ENCODE measurements around the gene ADSS1.
A peak's percentile ranks its signal among the peaks of the same experiment; 100 is the strongest.

ADSS1 gene

DNA sequence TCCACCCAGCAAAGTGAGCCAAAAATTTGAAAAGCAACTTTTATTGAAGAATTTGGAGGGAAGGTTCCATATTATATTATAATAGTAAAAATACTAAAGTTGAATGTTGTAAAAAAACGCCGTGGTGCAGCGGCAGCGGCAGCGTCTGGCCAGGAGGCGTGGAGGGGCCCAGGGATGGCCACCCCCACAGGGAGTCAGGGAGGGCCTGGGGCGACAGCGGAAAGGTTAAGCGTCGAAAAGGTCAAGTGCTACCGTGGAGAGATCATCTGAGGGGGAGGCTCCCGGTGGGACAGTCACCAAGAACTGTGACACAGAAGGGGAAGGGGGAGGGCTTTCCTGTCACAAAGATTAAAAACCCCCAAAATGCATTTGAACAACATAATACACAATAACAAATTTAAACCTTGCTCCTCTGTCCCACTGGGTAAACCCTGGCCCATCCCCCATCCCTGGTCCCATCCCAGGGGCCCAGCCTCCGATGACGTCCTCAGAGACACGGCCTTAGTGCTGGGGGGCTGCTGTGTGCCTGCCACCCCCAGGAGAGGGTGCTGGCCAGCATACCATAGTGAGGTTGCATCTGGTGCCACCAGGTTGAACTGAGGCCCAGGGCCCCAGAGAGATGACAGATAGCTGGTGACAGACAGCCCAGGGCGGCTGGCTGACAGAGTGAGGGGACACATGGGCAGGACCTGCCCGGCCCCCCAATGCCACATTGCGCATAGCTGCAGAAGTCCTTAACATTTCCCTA lies 45.5 kb downstream of the ADSS1 start:
- Histone ChIP-seq H3K4me3 (no peak overlapping the region), H3K4me1 (peaks cover 4% of the 10 kb centered on the region), H3K9me3 (no peaks in the 10 kb centered on the region), H3K27me3 (ENCODE audit: low read depth) (no peaks in the 10 kb centered on the region), H3K36me3 (replicated peaks) (peaks cover 40% of the 10 kb centered on the region)
- in situ Hi-C loops (cut with MboI; ENCODE audit: low sequenced_read_pairs): no loop called here
- DNase-seq (ENCODE audit: low spot score in 2 of 2): no peak

DNA sequence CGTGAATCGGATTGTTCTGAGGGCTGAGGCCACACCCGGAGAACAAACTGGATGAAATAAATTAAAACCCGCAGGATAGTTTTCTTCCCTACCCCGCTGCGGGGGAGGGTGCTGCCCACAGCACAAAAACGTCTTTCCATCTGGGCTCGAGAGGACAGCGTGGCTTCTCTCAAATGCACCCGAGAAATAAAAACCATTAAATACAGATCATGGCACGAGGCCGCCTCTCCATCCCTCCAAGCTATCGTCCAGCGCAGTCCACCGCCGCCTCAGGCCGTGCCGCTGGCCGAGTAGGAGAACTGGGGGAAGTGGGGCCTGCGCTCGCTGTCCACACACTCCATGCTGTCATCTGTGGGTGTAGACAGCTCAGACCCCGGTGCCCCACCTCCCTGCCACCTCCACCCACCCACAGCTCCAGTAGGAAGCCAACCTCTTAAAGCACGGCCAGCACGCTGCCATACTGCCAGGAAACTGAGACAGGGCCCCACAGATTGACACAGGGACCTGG lies 46.1 kb downstream of the ADSS1 start:
- Histone ChIP-seq H3K9me3 (no peaks in the 10 kb centered on the region), H3K27me3 (ENCODE audit: low read depth) (no peaks in the 10 kb centered on the region), H3K36me3 (replicated peaks) (peaks cover 40% of the 10 kb centered on the region), H3K4me1 (peaks cover 4% of the 10 kb centered on the region), H3K4me3 (no peak overlapping the region)
- in situ Hi-C loops (cut with MboI; ENCODE audit: low sequenced_read_pairs): no loop called here
- DNase-seq (ENCODE audit: low spot score in 2 of 2): no peak

DNA sequence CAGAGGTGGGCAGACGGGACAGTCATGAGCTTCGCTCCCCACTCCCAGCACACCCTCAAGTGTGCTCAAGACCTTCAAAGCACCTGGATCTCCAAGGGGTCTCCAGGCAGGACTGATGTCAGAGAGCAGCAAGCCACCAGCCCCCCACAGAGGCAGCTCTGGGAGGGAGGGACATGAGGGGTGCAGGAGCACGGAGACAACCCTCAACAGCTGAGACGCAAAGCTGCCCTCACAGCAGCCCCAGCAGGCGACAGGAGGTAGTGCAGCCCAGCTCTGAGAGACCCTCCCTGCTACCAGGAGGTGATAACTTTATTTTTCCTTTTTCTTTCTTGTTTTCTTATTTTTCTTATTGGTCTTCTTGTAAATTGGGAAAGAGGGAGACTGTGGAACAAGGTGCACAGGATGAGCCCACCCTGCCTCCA lies 46.8 kb downstream of the ADSS1 start:
- H3K36me3 ChIP-seq (replicated peaks): peaks cover 44% of the 10 kb centered on the region
- H3K27me3 ChIP-seq (ENCODE audit: low read depth): no peaks in the 10 kb centered on the region
- H3K4me1 ChIP-seq: peaks cover 4% of the 10 kb centered on the region
- peak in 1 of 2 experiments; percentile 37 for DNase-seq (ENCODE audit: low spot score in 2 of 2)
- H3K4me3 ChIP-seq: no peak overlapping the region
- no peaks in the 10 kb centered on the region for H3K9me3 ChIP-seq
- in situ Hi-C loops (cut with MboI; ENCODE audit: low sequenced_read_pairs): no loop called here

DNA sequence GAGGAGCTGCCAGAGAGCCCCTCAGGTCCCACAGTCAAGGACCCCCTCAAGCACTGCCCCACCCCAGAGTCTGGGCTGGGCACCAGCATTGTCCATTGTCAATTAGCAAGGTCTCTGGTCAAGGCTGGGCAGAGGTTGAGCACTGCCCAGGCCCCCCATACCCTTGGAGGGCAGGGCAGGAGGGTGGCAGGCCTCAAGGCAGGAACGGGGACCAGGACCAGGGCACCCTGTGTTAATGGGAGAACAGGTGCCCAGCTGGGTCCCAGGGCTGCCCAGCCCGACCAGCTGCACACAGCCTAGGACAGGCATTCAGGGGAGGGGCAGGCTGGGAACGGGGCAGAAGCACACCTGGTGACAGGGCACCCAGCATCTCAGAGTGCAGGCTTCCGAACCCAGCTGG lies 47.3 kb downstream of the ADSS1 start:
- Histone ChIP-seq H3K4me1 (peaks cover 4% of the 10 kb centered on the region), H3K36me3 (replicated peaks) (peaks cover 46% of the 10 kb centered on the region), H3K9me3 (no peaks in the 10 kb centered on the region), H3K4me3 (no peak overlapping the region), H3K27me3 (ENCODE audit: low read depth) (no peaks in the 10 kb centered on the region)
- in situ Hi-C loops (cut with MboI; ENCODE audit: low sequenced_read_pairs): no loop called here
- DNase-seq (ENCODE audit: low spot score in 2 of 2): no peak

DNA sequence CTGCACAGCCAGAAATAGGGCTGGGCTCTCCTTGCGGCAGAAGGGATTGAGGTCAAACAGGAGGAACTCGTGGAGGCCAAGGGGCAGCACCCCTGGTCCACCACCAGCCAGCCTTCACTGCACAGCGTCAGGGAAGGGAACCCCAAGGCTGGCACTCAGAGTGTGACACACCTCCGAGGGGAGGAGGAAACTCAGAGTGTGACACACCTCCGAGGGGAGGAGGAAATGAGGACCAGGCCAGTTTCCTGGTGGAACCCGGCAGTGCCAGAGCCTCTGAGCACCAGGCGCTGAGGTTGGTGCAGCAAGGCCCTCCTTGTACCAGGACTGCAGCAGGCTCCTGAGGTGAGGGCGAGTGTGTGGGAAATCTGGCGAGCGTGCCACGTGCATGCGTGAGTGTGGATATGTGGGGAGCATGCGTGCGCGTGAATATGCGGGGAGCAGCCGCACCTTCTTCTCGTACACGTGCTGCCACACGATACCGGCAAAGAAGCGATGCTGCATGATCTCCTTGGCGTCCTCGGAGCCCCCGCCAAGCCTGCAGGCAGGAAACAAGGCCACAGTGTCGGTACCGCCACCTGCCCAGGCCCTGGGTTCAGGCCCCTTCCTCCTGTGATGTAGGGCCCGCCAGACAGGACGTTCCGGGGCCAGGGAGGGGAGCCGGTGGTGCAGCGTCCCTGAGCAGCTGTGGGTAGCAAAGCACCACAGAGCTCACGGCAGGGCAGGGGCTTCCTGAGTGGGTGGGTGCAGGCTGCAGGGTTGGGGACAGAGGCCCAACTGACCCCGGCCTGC lies 48.1 kb downstream of the ADSS1 start:
- in situ Hi-C loops (cut with MboI; ENCODE audit: low sequenced_read_pairs): no loop called here
- Histone ChIP-seq H3K36me3 (replicated peaks) (peaks cover 52% of the 10 kb centered on the region), H3K9me3 (no peaks in the 10 kb centered on the region), H3K27me3 (ENCODE audit: low read depth) (no peaks in the 10 kb centered on the region), H3K4me1 (peaks cover 4% of the 10 kb centered on the region), H3K4me3 (no peak overlapping the region)
- DNase-seq (ENCODE audit: low spot score in 2 of 2): no peak

DNA sequence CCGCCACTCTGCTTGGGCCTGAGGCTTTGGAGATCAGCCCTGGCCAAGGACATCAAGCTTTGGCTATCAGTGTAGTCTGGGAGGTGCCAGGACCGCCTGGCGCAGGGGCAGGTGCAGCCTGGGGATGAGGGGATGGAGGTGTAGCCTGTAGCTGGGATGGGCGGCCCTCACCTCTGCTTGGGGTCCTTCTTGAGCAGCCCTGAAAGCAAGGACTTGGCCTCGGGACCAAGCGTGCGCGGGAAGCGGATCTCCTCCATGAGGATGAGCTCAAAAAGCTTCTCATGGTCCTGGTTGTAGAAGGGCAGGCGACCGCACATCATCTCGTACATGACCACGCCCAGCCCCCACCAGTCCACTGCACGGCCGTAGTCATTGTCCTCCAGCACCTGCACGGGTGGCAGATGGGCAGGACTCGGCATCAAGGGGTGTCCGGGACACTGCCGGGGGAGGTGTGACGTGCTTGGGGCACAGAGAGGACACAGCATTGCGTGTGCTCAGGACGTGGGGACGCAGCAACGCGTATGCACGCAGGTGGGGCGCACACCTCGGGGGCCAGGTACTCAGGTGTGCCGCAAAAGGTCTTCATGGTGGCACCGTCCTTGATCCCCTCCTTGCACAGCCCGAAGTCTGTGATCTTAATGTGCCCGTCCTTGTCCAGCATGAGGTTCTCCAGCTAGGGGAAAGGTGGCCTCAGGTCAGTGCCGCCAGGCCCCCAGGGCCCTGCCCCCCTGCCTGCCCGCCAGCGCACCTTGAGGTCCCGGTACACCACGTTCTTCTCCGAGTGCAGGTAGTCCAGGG lies 48.9 kb downstream of the ADSS1 start:
- DNase-seq (ENCODE audit: low spot score in 2 of 2): no peak
- no peaks in the 10 kb centered on the region for H3K27me3 ChIP-seq (ENCODE audit: low read depth)
- in situ Hi-C loops (cut with MboI; ENCODE audit: low sequenced_read_pairs): no loop called here
- no peaks in the 10 kb centered on the region for H3K9me3 ChIP-seq
- H3K4me3 ChIP-seq: no peak overlapping the region
- peaks cover 57% of the 10 kb centered on the region for H3K36me3 ChIP-seq (replicated peaks)
- H3K4me1 ChIP-seq: peaks cover 4% of the 10 kb centered on the region

DNA sequence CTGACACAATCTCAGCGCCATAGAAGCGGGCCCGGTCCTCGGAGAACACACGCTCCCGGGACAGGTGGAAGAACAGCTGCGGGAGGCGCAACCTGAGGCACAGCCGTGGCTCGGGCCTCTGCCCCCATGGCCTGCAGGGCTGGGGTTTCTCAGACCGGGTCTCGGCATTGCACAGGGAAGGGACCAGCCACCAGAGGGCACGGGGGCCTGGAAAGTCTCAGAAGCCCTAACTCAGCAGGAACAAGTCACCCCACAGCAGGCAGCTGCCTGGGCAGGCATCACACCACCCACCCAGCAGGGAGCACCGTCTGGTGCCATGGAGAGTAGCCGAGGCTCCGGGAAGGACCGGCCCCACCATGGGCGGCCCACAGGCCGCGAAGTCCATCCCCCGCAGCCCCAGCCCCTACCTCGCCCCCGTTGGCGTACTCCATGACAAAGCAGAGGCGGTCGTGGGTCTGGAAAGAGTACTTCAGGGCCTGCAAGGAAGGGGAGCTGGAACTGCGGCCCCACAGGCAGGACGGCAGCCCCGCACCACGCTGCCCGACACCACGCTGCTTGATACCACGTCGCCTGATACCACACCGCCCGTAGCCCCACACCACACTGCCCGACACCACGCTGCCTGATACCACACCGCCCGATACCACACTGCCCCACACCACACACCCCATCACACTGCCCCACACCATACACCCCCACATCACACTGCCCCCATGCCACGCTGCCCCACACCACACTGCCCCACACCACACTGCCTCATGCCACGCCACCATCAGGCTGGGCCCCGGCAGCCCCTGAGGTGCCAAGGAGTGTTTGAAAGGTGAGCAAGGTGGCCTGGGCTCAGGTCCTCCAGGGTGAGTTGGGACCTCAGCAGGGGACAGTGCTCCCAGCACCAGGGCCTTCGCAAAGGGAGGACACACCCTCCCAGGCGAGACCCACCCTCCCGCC lies 49.8 kb downstream of the ADSS1 start:
- in situ Hi-C loops (cut with MboI; ENCODE audit: low sequenced_read_pairs): no loop called here
- Histone ChIP-seq H3K4me1 (peaks cover 3% of the 10 kb centered on the region), H3K27me3 (ENCODE audit: low read depth) (no peaks in the 10 kb centered on the region), H3K36me3 (replicated peaks) (peaks cover 57% of the 10 kb centered on the region), H3K9me3 (no peaks in the 10 kb centered on the region), H3K4me3 (no peak overlapping the region)
- no peak for DNase-seq (ENCODE audit: low spot score in 2 of 2)

DNA sequence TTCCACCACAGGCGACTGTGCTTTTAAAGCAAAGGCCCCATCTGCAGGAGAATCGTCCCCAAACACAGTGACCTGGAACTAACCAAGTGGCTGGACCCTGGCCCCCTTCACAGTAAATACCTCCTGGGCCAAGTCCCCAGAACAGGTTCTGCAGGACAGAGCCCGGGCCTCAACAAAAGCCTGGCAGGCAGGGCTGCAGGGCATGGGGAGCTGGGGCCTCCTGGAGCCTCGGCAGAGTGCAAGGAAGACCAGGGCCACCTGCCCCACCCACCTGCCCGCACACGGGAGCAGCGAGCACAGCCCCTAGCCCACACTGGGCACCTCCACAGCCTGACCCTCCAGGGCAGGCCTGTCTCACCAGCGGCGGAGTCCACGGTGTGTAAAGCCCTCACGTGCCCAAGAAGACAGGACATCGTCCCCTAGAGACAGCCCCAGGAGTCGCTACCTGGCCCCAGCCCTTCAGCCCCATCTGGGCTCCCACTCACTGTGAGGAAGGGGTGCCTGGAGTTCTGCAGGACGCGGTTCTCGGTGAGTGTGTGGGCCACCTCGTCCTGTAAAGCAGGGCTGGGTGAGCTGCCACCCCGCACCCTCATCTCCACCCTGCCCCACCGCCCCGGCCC lies 50.5 kb downstream of the ADSS1 start:
- no peak for DNase-seq (ENCODE audit: low spot score in 2 of 2)
- Histone ChIP-seq H3K27me3 (ENCODE audit: low read depth) (no peaks in the 10 kb centered on the region), H3K4me3 (no peak overlapping the region), H3K9me3 (no peaks in the 10 kb centered on the region), H3K4me1 (no peaks in the 10 kb centered on the region; the same call in 1 of the 2 replicates), H3K36me3 (replicated peaks) (peaks cover 55% of the 10 kb centered on the region)
- in situ Hi-C loops (cut with MboI; ENCODE audit: low sequenced_read_pairs): no loop called here

DNA sequence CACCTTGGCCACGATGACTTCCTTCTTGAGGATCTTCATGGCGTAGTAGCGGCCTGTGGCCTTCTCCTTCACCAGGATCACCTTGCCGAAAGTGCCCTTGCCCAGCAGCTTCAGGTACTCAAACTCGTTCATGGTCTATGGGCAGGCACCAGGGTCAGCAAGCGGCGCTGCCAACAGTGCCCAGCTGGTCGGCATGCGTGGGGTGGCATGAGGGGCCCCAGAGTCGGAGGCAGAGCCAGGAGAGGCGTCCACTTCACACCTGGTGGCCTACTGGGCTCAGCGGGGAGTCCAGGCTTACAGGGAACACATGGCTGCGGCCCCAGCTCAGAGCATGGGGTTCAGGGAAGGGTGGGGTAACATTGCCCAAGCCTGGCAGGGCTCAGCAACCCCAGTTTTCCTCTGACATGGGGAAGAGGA lies 51.1 kb downstream of the ADSS1 start:
- in situ Hi-C loops (cut with MboI; ENCODE audit: low sequenced_read_pairs): no loop called here
- Histone ChIP-seq H3K9me3 (no peaks in the 10 kb centered on the region), H3K4me1 (no peaks in the 10 kb centered on the region), H3K4me3 (no peak overlapping the region), H3K36me3 (replicated peaks) (peaks cover 52% of the 10 kb centered on the region), H3K27me3 (ENCODE audit: low read depth) (no peaks in the 10 kb centered on the region)
- no peak for DNase-seq (ENCODE audit: low spot score in 2 of 2)

DNA sequence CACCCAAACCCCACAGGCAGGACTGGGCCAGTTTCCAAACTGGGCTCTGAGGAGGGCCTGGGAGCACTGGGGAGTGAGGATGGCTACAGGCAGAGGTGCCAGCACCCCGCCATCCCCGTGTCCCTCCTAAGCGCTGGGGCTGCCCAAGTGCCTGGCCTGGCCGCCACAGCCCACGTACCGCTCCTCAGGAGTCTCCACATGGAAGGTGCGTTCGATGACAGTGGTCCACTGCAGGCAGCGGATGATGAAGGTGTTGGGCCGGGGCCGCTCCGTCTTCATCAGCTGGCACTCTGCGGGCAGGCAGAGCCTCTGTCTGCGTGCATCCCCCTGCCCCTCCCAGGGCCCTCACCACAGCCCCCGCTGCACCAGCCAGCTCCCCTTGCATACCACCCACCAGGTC lies 52.5 kb downstream of the ADSS1 start:
- Histone ChIP-seq H3K36me3 (replicated peaks) (peaks cover 40% of the 10 kb centered on the region), H3K4me1 (no peaks in the 10 kb centered on the region), H3K27me3 (ENCODE audit: low read depth) (no peaks in the 10 kb centered on the region), H3K9me3 (no peaks in the 10 kb centered on the region), H3K4me3 (no peak overlapping the region)
- in situ Hi-C loops (cut with MboI; ENCODE audit: low sequenced_read_pairs): no loop called here
- DNase-seq (ENCODE audit: low spot score in 2 of 2): no peak

DNA sequence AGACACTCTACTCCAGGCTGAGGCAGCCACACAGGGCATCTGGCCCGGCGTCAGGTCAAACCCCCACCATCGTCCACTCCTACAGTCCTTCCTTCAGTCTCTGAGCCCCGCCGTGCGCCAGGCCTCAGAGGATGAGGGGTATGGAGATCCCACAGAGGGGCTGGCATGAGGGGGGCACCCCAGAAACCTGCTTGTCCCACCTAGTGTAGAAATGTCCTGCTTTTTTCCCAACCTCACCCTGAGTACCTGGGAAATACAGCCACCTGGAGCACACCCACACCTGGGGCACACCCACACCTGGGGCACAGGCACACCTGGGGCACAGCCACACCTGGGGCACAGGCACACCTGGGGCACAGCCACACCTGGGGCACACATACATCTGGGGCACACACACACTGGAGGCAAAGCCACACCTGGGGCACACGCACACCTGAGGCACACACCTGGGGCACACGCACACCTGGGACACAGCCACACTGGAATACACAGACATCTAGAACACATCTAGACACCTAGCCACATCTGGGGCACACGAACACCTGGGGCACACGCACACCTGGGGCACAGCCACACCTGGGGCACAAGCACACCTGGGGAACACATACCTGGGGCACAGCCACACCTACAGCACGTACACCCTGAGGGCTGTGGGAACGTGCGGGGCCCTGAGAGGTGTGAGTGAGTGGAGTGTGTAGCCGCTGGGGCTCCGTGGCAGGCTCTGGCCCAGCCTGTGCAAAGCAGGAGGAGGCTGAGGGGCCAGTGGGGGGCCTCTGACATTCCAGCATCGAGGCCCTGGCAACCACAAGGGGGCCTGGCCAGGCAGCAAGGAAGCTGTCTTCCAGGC lies 53.2 kb downstream of the ADSS1 start:
- H3K9me3 ChIP-seq: no peaks in the 10 kb centered on the region
- DNase-seq (ENCODE audit: low spot score in 2 of 2): no peak

DNA sequence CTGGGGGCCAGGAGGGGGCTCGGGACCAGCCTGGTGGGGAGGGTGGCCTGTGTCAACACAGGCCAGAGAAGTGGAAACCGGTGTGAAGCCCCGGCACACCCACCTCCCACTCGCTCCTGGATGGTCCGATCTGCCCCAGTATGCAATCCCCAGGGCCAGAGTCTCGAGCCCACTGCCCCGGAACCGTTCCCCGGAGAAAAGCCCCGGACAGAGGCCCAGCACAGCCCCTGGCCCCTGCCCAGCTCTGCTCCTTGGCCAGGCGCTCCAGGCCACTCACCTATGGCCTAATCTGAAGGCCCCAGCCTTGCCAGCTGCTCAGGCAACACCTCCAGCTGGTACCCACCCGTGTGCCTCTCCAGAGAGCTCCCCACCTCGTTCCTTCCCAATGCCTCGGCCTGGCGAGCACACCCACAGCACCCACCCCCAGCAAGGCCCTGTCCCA lies 53.8 kb downstream of the ADSS1 start:
- no peaks in the 10 kb centered on the region for H3K27me3 ChIP-seq (ENCODE audit: low read depth)
- in situ Hi-C loops (cut with MboI; ENCODE audit: low sequenced_read_pairs): no loop called here
- no peak overlapping the region for H3K4me3 ChIP-seq
- peaks cover 30% of the 10 kb centered on the region for H3K36me3 ChIP-seq (replicated peaks)
- no peaks in the 10 kb centered on the region for H3K9me3 ChIP-seq
- no peak for DNase-seq (ENCODE audit: low spot score in 2 of 2)
- no peaks in the 10 kb centered on the region for H3K4me1 ChIP-seq

More for the DNA sequence above, 53.2 kb downstream of the ADSS1 start:
- in situ Hi-C loops (cut with MboI; ENCODE audit: low sequenced_read_pairs): no loop called here
- no peak overlapping the region for H3K4me3 ChIP-seq
- H3K27me3 ChIP-seq (ENCODE audit: low read depth): no peaks in the 10 kb centered on the region
- no peaks in the 10 kb centered on the region for H3K4me1 ChIP-seq
- H3K36me3 ChIP-seq (replicated peaks): peaks cover 33% of the 10 kb centered on the region
